ENCODE measurements around the gene THADA.

THADA gene

GRCh38 chr2:43230351-43230885 lies 365.4 kb downstream of the THADA start:
- peak overlapping the region; percentile 19; the same call in 1 of the 2 replicates for H3K9ac ChIP-seq (ENCODE audit: low read depth, low read length)
- H3K4me3 ChIP-seq (ENCODE audit: low read length) = no peak overlapping the region
- peaks cover 4% of the 10 kb centered on the region; the same call in 1 of the 2 replicates for H3K36me3 ChIP-seq (ENCODE audit: insufficient read depth, low read depth, low read length)
- no peak overlapping the region for H3K27ac ChIP-seq (ENCODE audit: low read length)
- H3K9me3 ChIP-seq (ENCODE audit: insufficient read depth, low read depth, low read length) = no peaks in the 10 kb centered on the region
- H3K4me1 ChIP-seq (ENCODE audit: insufficient read depth, low read length) = peaks cover 13% of the 10 kb centered on the region; the same call in 1 of the 2 replicates
- H3K27me3 ChIP-seq (ENCODE audit: insufficient read depth, low read length) = no peaks in the 10 kb centered on the region

- Histone ChIP-seq H3K27ac (ENCODE audit: low read length) (no peak overlapping the region), H3K9me3 (ENCODE audit: insufficient read depth, low read depth, low read length) (no peaks in the 10 kb centered on the region), H3K9ac (ENCODE audit: low read depth, low read length) (no peak overlapping the region; the same call in 1 of the 2 replicates), H3K36me3 (ENCODE audit: insufficient read depth, low read depth, low read length) (peaks cover 17% of the 10 kb centered on the region), H3K4me1 (ENCODE audit: insufficient read depth, low read length) (peaks cover 13% of the 10 kb centered on the region; the same call in 1 of the 2 replicates), H3K27me3 (ENCODE audit: insufficient read depth, low read length) (no peaks in the 10 kb centered on the region), H3K4me3 (ENCODE audit: low read length) (no peak overlapping the region)
Observed at GRCh38 chr2:43228756-43229659, 366.8 kb downstream of the THADA start.

GRCh38 chr2:43228321-43228751 lies 367.5 kb downstream of the THADA start:
- Histone ChIP-seq H3K4me3 (ENCODE audit: low read length) (peak overlapping the region; percentile 90; the same call in 1 of the 2 replicates), H3K4me1 (ENCODE audit: insufficient read depth, low read length) (peaks cover 13% of the 10 kb centered on the region; the same call in 1 of the 2 replicates), H3K9ac (ENCODE audit: low read depth, low read length) (no peak overlapping the region), H3K9me3 (ENCODE audit: insufficient read depth, low read depth, low read length) (no peaks in the 10 kb centered on the region), H3K27me3 (ENCODE audit: insufficient read depth, low read length) (no peaks in the 10 kb centered on the region), H3K27ac (ENCODE audit: low read length) (no peak overlapping the region), H3K36me3 (ENCODE audit: insufficient read depth, low read depth, low read length) (peaks cover 24% of the 10 kb centered on the region)

- H3K4me1 ChIP-seq (ENCODE audit: insufficient read depth, low read length) = peaks cover 13% of the 10 kb centered on the region; the same call in 1 of the 2 replicates
- peak overlapping the region; percentile 95 for H3K27ac ChIP-seq (ENCODE audit: low read length)
- H3K9me3 ChIP-seq (ENCODE audit: insufficient read depth, low read depth, low read length) = no peaks in the 10 kb centered on the region
- peak overlapping the region; percentile 95; the same call in 1 of the 2 replicates for H3K9ac ChIP-seq (ENCODE audit: low read depth, low read length)
- H3K36me3 ChIP-seq (ENCODE audit: insufficient read depth, low read depth, low read length) = peaks cover 28% of the 10 kb centered on the region
- H3K4me3 ChIP-seq (ENCODE audit: low read length) = peak overlapping the region; percentile 90
- no peaks in the 10 kb centered on the region for H3K27me3 ChIP-seq (ENCODE audit: insufficient read depth, low read length)
Observed at GRCh38 chr2:43227830-43228281, 368.0 kb downstream of the THADA start.

- Histone ChIP-seq H3K27ac (ENCODE audit: low read length) (peak overlapping the region; percentile 95), H3K4me1 (ENCODE audit: insufficient read depth, low read length) (peaks cover 13% of the 10 kb centered on the region; the same call in 1 of the 2 replicates), H3K27me3 (ENCODE audit: insufficient read depth, low read length) (no peaks in the 10 kb centered on the region), H3K4me3 (ENCODE audit: low read length) (peak overlapping the region; percentile 90), H3K9ac (ENCODE audit: low read depth, low read length) (peak overlapping the region; percentile 95), H3K9me3 (ENCODE audit: insufficient read depth, low read depth, low read length) (no peaks in the 10 kb centered on the region), H3K36me3 (ENCODE audit: insufficient read depth, low read depth, low read length) (peaks cover 35% of the 10 kb centered on the region)
Observed at GRCh38 chr2:43226955-43227829, 368.6 kb downstream of the THADA start.

- peaks cover 15% of the 10 kb centered on the region; the same call in 1 of the 2 replicates for H3K4me1 ChIP-seq (ENCODE audit: insufficient read depth, low read length)
- H3K4me3 ChIP-seq (ENCODE audit: low read length) = peak within 1 kb of the TSS; percentile 90
- H3K27ac ChIP-seq (ENCODE audit: low read length) = peak within 1 kb of the TSS; percentile 95
- H3K36me3 ChIP-seq (ENCODE audit: insufficient read depth, low read depth, low read length) = peaks cover 38% of the 10 kb centered on the region
- H3K9me3 ChIP-seq (ENCODE audit: insufficient read depth, low read depth, low read length) = no peaks in the 10 kb centered on the region
- H3K27me3 ChIP-seq (ENCODE audit: insufficient read depth, low read length) = no peaks in the 10 kb centered on the region
- peak within 1 kb of the TSS; percentile 95 for H3K9ac ChIP-seq (ENCODE audit: low read depth, low read length)
Observed at GRCh38 chr2:43226558-43226954, 369.3 kb downstream of the THADA start, which contains the start of gene ZFP36L2. TSS of gene ZFP36L2 (minus strand) at chr2:43226606. CDS start at chr2:43226315, 291 bp downstream.

DNA sequence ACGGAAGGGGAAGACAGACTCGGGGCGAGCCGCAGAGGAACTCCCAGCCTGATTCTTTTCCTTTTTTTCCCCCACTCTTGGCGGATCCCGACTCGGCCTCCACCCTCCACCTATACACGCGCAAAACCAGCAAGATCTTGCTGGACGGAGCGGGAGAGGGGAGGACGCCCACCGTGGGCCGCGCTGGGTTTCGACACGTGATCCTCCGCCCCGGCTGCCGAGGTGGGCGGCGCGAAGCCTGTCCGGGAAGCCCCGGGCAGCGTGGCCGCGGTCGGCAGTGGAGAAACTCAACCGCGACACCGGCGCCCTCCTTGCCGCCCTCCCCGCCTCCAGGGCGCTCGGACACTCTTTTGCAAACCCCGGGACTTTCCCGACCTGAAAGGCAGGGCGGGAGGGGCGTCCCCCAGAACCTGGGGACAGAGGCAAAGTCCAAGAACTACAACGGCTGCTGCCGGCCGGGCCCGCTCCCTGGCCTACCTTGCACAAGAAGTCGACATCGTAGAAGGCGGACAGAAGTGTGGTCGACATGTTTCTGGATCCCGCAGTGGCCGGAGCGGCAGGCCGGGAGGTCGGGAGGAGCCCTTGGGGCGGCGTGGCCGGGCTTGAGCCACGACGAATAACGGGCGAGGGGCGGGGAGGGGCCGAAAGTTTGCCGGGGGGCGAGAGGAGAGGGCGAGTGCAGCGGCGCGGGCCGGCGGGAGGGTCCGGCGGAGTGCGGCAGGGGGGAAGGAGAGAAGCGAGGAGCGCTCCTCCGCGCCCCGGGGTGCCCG lies 369.9 kb downstream of the THADA start:
- peak overlapping the region; percentile 85 for H3K27ac ChIP-seq (ENCODE audit: low read length)
- H3K4me1 ChIP-seq (ENCODE audit: insufficient read depth, low read length) = peaks cover 21% of the 10 kb centered on the region
- peak overlapping the region; percentile 90 for H3K4me3 ChIP-seq (ENCODE audit: low read length)
- no peaks in the 10 kb centered on the region for H3K9me3 ChIP-seq (ENCODE audit: insufficient read depth, low read depth, low read length)
- peaks cover 38% of the 10 kb centered on the region for H3K36me3 ChIP-seq (ENCODE audit: insufficient read depth, low read depth, low read length)
- no peaks in the 10 kb centered on the region for H3K27me3 ChIP-seq (ENCODE audit: insufficient read depth, low read length)
- peak overlapping the region; percentile 94 for H3K9ac ChIP-seq (ENCODE audit: low read depth, low read length)

- Histone ChIP-seq H3K9ac (ENCODE audit: low read depth, low read length) (peak overlapping the region; percentile 94), H3K9me3 (ENCODE audit: insufficient read depth, low read depth, low read length) (no peaks in the 10 kb centered on the region), H3K27me3 (ENCODE audit: insufficient read depth, low read length) (no peaks in the 10 kb centered on the region), H3K27ac (ENCODE audit: low read length) (peak overlapping the region; percentile 85), H3K4me1 (ENCODE audit: insufficient read depth, low read length) (peaks cover 26% of the 10 kb centered on the region), H3K36me3 (ENCODE audit: insufficient read depth, low read depth, low read length) (peaks cover 38% of the 10 kb centered on the region), H3K4me3 (ENCODE audit: low read length) (peak overlapping the region; percentile 90)
Observed at GRCh38 chr2:43225093-43225787, 370.6 kb downstream of the THADA start.

DNA sequence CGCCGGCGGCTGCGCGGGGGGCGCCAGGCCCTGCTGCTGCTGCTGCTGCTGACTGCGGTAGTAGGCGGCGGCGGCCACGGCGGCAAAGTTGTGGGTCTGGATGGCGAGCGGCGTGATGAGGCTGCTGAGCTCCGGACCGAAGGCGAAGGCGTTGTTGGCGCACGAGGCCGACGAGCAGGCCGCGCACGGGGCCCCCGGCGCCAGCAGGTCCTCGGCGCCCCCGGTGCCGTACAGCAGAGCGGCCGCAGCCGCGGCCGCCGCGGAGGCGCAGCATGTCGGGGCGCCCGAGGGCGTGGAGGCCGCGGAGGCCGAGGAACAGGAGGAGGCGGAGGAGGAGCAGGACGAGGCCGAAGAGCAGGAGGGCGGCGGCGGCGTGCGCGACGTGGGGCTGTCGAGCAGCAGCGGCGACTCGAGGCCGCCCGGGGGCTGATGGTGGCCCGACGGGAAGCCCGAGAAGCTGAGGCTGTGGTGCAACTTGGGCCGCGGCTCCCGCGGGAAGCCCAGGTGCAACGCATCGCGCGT lies 371.2 kb downstream of the THADA start:
- Histone ChIP-seq H3K4me1 (ENCODE audit: insufficient read depth, low read length) (peaks cover 24% of the 10 kb centered on the region), H3K9me3 (ENCODE audit: insufficient read depth, low read depth, low read length) (no peaks in the 10 kb centered on the region), H3K36me3 (ENCODE audit: insufficient read depth, low read depth, low read length) (peaks cover 34% of the 10 kb centered on the region), H3K4me3 (ENCODE audit: low read length) (peak overlapping the region; percentile 90), H3K9ac (ENCODE audit: low read depth, low read length) (peak overlapping the region; percentile 94; the same call in 1 of the 2 replicates), H3K27me3 (ENCODE audit: insufficient read depth, low read length) (no peaks in the 10 kb centered on the region), H3K27ac (ENCODE audit: low read length) (peak overlapping the region; percentile 85)

GRCh38 chr2:43224131-43224570 lies 371.7 kb downstream of the THADA start:
- peak overlapping the region; percentile 90 for H3K4me3 ChIP-seq (ENCODE audit: low read length)
- no peak overlapping the region for H3K27ac ChIP-seq (ENCODE audit: low read length)

More at GRCh38 chr2:43224131-43224570, 371.7 kb downstream of the THADA start:
- Histone ChIP-seq H3K9ac (ENCODE audit: low read depth, low read length) (peak overlapping the region; percentile 94; the same call in 1 of the 2 replicates), H3K27me3 (ENCODE audit: insufficient read depth, low read length) (no peaks in the 10 kb centered on the region), H3K9me3 (ENCODE audit: insufficient read depth, low read depth, low read length) (no peaks in the 10 kb centered on the region), H3K4me1 (ENCODE audit: insufficient read depth, low read length) (peaks cover 24% of the 10 kb centered on the region), H3K36me3 (ENCODE audit: insufficient read depth, low read depth, low read length) (peaks cover 34% of the 10 kb centered on the region)

Measured in iPS-20b (cell line).